Spinal cord (tissue), 10 donors: Measurements from ENCODE around the gene ASCC3. TPM values are rescaled to one million over a fixed set of nuclear protein-coding genes. Genes with fewer than 3 reads are reported as not detected.
"Not testable (repeated sequence)": the region's sequence is repeated elsewhere in the genome, so short reads cannot be mapped to it uniquely, and the experiment has no call there.

ENCODE experiments used
- DNase-seq, 6 donors: peaks; one replicate each; pipeline versions ENCODE4 v3.0.0 to v3.0.0-alpha.2; 2013 to 2015; ENCODE audit warnings: low spot score in 6 of 6, low read depth in 4 of 6
- H3K27ac ChIP-seq: one replicate; pipeline ENCODE4 v1.5.1; 2013; ENCODE audit warnings: low read depth, low read length, control low read depth
- H3K27me3 ChIP-seq: one replicate; pipeline ENCODE4 v1.6.1; 2013; ENCODE audit warnings: low read length; ENCODE audit not compliant: control insufficient read depth, insufficient read depth
- H3K36me3 ChIP-seq: one replicate; pipeline ENCODE4 v1.6.1; 2013; ENCODE audit warnings: low read length; ENCODE audit not compliant: control insufficient read depth, insufficient read depth
- H3K4me1 ChIP-seq: one replicate; pipeline ENCODE4 v1.6.1; 2013; ENCODE audit warnings: low read length; ENCODE audit not compliant: control insufficient read depth, insufficient read depth
- H3K4me3 ChIP-seq: one replicate; pipeline ENCODE4 v1.5.1; 2013; ENCODE audit warnings: low read depth, low read length, control low read depth
- H3K9me3 ChIP-seq: one replicate; pipeline ENCODE4 v1.6.1; 2013; ENCODE audit warnings: low read length; ENCODE audit not compliant: control insufficient read depth, insufficient read depth
- WGBS: methylation state at CpG from one replicate; pipeline ENCODE4 v1.1.5; 2013; ENCODE audit warnings: missing lambda C conversion rate; ENCODE audit not compliant: insufficient coverage; 5-methylcytosine and 5-hydroxymethylcytosine counted together
- polyA plus RNA-seq, 2 donors: library from polyadenylated mRNA; unstranded; fragments of 120-200 nt; gene quantifications; one replicate each; pipeline ENCODE4 v1.2.1, GENCODE V29; 2013; ENCODE audit not compliant: insufficient read length in 2 of 2
- total RNA-seq, 2 donors: library from RNA; depleted of rRNA in 1 of 2; stranded (reverse); fragments of 120-200 nt in 1 of 2; fragments of >200 nt in 1 of 2; gene quantifications; one replicate each; pipeline versions ENCODE4 v1.2.3 to v1.2.4, GENCODE V29; 2013 to 2014
- donor health status: healthy.

ASCC3 gene
- total and polyA plus RNA-seq, 4 donors = 19.7 to 53.3 (median 28.8) TPM

DNA sequence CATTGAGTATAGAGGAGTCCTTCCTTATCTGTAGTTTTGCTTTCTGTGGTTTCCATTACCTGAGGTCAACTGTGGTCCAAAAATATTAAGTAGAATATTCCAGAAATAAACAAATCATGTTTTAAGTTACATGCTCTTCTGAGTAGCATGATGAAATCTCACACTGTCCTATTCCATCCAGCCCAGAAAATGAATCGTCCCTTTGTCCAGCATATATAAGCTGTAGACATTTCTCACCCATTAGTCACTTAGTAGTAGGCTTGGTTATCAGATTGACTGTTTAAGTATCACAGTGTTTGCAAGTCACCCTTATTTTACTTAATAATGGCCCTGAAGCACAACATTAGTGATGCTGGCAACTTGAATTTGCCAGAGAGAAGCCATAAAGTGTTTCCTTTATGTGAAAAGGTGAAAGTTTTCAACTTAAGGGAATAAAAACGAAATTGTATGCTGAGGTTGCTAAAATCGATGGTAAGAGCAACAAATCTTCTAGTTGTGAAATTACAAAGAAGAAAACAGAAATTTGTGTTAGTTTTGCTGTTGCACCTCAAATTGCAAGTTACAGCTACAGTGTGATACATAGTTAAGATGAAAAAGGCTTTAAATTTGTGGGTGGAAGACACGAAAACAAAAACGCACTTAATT lies 217.8 kb downstream of the ASCC3 start:
- Histone ChIP-seq H3K27ac (no peak overlapping the region), H3K27me3 (no peaks in the 10 kb centered on the region), H3K9me3 (no peaks in the 10 kb centered on the region), H3K4me3 (no peak overlapping the region), H3K4me1 (no peaks in the 10 kb centered on the region), H3K36me3 (no peaks in the 10 kb centered on the region)
- WGBS = 100% methylated on average over 2 of the region's 5 CpGs
- DNase-seq = no peak

GRCh38 chr6:100662264-100662663 lies 218.9 kb downstream of the ASCC3 start:
- Histone ChIP-seq H3K36me3 (no peaks in the 10 kb centered on the region), H3K4me1 (no peaks in the 10 kb centered on the region), H3K27ac (no peak overlapping the region), H3K9me3 (no peaks in the 10 kb centered on the region), H3K27me3 (no peaks in the 10 kb centered on the region), H3K4me3 (no peak overlapping the region)
- DNase-seq = no peak
- WGBS = 100% methylated on average over 2 of the region's 6 CpGs

GRCh38 chr6:100658486-100658885 lies 222.6 kb downstream of the ASCC3 start:
- Histone ChIP-seq H3K9me3 (no peaks in the 10 kb centered on the region), H3K27me3 (no peaks in the 10 kb centered on the region), H3K27ac (no peak overlapping the region), H3K36me3 (no peaks in the 10 kb centered on the region), H3K4me1 (no peaks in the 10 kb centered on the region), H3K4me3 (no peak overlapping the region)
- 29% methylated on average over 2 of the region's 2 CpGs for WGBS
- DNase-seq = no peak

DNA sequence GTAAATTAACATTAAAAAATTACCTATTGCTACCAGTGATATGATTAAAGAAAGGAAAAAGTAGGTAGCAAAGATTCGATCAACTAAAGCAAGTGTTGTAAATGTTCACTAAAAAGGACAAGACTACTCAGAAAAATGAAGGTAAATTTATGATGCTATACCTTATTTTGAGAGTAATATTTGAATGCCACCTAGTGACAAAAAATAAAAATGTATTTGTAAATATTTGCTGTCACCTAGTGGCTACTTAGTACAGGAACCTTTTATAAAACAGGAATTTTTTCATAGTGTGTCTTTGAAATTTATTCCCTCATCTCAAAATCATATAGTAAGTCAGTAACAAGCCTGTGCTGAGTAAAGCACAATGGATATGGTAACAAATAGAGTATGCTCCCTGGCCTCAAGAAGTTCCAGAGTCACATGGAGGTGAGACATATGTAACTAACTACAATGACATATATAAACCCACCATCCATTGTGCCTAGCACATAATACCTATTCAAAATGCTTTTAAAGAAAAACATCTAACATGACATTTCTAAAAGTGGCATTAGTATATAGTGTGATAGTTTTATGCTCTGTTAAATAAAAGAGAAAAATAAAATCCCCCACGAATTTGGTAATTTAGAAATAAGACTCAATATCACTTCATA lies 223.3 kb downstream of the ASCC3 start:
- no CpG with 5 or more reads among the region's 2 CpGs for WGBS
- Histone ChIP-seq H3K9me3 (no peaks in the 10 kb centered on the region), H3K4me3 (no peak overlapping the region), H3K4me1 (no peaks in the 10 kb centered on the region), H3K27me3 (no peaks in the 10 kb centered on the region), H3K36me3 (no peaks in the 10 kb centered on the region), H3K27ac (no peak overlapping the region)
- peak in 4 of 6 donors; percentile 9 to 84 (median 40) for DNase-seq

GRCh38 chr6:100641147-100641546 lies 240.0 kb downstream of the ASCC3 start:
- not testable (repeated sequence) for DNase-seq, H3K27me3 ChIP-seq, H3K4me3 ChIP-seq, H3K27ac ChIP-seq, H3K36me3 ChIP-seq, H3K9me3 ChIP-seq, H3K4me1 ChIP-seq
- no CpG with 5 or more reads among the region's 3 CpGs for WGBS

GRCh38 chr6:100633096-100633777 lies 247.9 kb downstream of the ASCC3 start:
- peak in 1 of 6 donors; percentile 31 for DNase-seq
- Histone ChIP-seq H3K27me3 (no peaks in the 10 kb centered on the region), H3K36me3 (no peaks in the 10 kb centered on the region), H3K9me3 (no peaks in the 10 kb centered on the region), H3K4me3 (no peak overlapping the region), H3K27ac (no peak overlapping the region), H3K4me1 (no peaks in the 10 kb centered on the region)
- 81% methylated on average over 5 of the region's 10 CpGs for WGBS

GRCh38 chr6:100630536-100630935 lies 250.6 kb downstream of the ASCC3 start:
- no CpG with 5 or more reads among the region's 2 CpGs for WGBS
- Histone ChIP-seq H3K9me3 (no peaks in the 10 kb centered on the region), H3K4me1 (no peaks in the 10 kb centered on the region), H3K36me3 (no peaks in the 10 kb centered on the region), H3K27me3 (no peaks in the 10 kb centered on the region), H3K4me3 (no peak overlapping the region), H3K27ac (no peak overlapping the region)
- DNase-seq = no peak

GRCh38 chr6:100627911-100628758 lies 253.0 kb downstream of the ASCC3 start:
- Histone ChIP-seq H3K27ac (no peak overlapping the region), H3K4me1 (no peaks in the 10 kb centered on the region), H3K4me3 (no peak overlapping the region), H3K36me3 (no peaks in the 10 kb centered on the region), H3K27me3 (no peaks in the 10 kb centered on the region), H3K9me3 (no peaks in the 10 kb centered on the region)
- DNase-seq = no peak
- 86% methylated on average over 1 of the region's 3 CpGs for WGBS

DNA sequence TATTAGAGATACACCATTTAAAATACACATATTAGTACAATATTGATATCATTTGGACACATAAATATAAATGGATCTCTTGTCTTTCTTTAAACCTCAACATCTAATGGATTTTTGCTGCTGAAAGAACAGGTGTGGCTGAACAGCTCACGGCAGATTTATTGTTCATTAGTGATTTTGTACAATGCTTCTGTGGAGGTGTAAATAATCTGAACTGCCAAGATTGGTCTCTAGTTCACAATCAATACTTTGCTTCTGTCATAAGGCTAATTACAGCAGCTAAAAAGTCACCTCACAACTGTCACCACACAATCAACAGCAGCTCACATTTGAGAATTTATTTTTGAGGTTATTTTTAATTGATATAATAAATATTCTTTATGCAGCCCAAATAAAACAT lies 254.4 kb downstream of the ASCC3 start:
- H3K9me3 ChIP-seq = no peaks in the 10 kb centered on the region
- H3K4me3 ChIP-seq = no peak overlapping the region
- no peaks in the 10 kb centered on the region for H3K4me1 ChIP-seq
- WGBS = no CpG with 5 or more reads among the region's 1 CpG
- no peaks in the 10 kb centered on the region for H3K27me3 ChIP-seq
- peak in 1 of 6 donors; percentile 54 for DNase-seq
- H3K27ac ChIP-seq = no peak overlapping the region
- H3K36me3 ChIP-seq = no peaks in the 10 kb centered on the region
